Karpas-422 (cell line): ENCODE data around the gene PSMA2. TPM values are rescaled to one million over a fixed set of nuclear protein-coding genes. Genes with fewer than 3 reads are reported as not detected.

Experiments
- DNase-seq: peaks from one replicate; pipeline ENCODE4 v3.0.0-alpha.2; 2015
- H2AFZ ChIP-seq: fragments of 200-600 bp; sonication (generic); 2 replicates; pipeline ENCODE4 v1.6.1; 2014; ENCODE audit warnings: antibody characterized with exemption, low read length, mixed read lengths
- H3K27ac ChIP-seq: fragments of 200-600 bp; sonication (generic); 2 replicates; pipeline ENCODE4 v1.5.1; 2014; ENCODE audit warnings: mild to moderate bottlenecking, low read length, moderate library complexity
- H3K27me3 ChIP-seq: fragments of 200-600 bp; sonication (generic); 2 replicates; pipeline ENCODE4 v1.6.1; 2014; ENCODE audit warnings: low read length, mixed read lengths
- H3K36me3 ChIP-seq: fragments of 200-600 bp; sonication (generic); 2 replicates; pipeline ENCODE4 v1.6.1; 2014; ENCODE audit warnings: low read length, mixed read lengths; ENCODE audit not compliant: insufficient read depth
- H3K4me1 ChIP-seq: fragments of 200-600 bp; sonication (generic); 2 replicates; pipeline ENCODE4 v1.6.1; 2014; ENCODE audit warnings: mild to moderate bottlenecking, low read length, mixed read lengths
- H3K4me2 ChIP-seq: fragments of 200-600 bp; sonication (generic); 2 replicates; pipeline ENCODE4 v1.6.1; 2014; ENCODE audit warnings: low read length, low read depth, mild to moderate bottlenecking; ENCODE audit not compliant: poor library complexity, severe bottlenecking
- H3K4me3 ChIP-seq: fragments of 200-600 bp; sonication (generic); 2 replicates; pipeline ENCODE4 v1.5.1; 2014; ENCODE audit warnings: mild to moderate bottlenecking, antibody characterized with exemption, low read length, mixed read lengths
- H3K79me2 ChIP-seq: fragments of 200-600 bp; sonication (generic); 2 replicates; pipeline ENCODE4 v1.6.1; 2014; ENCODE audit warnings: mild to moderate bottlenecking, low read length, mixed read lengths
- H3K9ac ChIP-seq: fragments of 200-600 bp; sonication (generic); 2 replicates; pipeline ENCODE4 v1.6.0; 2014; ENCODE audit warnings: low read length
- H3K9me2 ChIP-seq: fragments of 200-600 bp; sonication (generic), shearing (Covaris generic); replicated peaks from 2 replicates; pipeline ENCODE4 v1.6.0; 2014; ENCODE audit warnings: mild to moderate bottlenecking, low read length, moderate library complexity; ENCODE audit not compliant: insufficient read depth
- H3K9me3 ChIP-seq: fragments of 300-700, 200-600 bp; sonication (generic); 2 replicates; pipeline ENCODE4 v1.6.1; 2014; ENCODE audit warnings: low read length, mixed read lengths
- H4K20me1 ChIP-seq: fragments of 200-600 bp; sonication (generic); 2 replicates; pipeline ENCODE4 v1.6.1; 2014; ENCODE audit warnings: mild to moderate bottlenecking, antibody characterized with exemption, low read length, low read depth; ENCODE audit not compliant: insufficient read depth
- total RNA-seq: library from RNA; depleted of rRNA; stranded (reverse); fragments of >200 nt; shearing (Covaris generic); gene quantifications from 2 replicates; pipeline ENCODE4 v1.2.3, GENCODE V29; 2014; ENCODE audit warnings: low replicate concordance

The PSMA2 gene
- total RNA-seq, 1 experiment from 2014 or later = 97.1 TPM

- no peak for DNase-seq
- H3K9me2 ChIP-seq = no peaks in the 10 kb centered on the region
Measured at GRCh38 chr7:42922017-42922753, 9.8 kb downstream of the PSMA2 start.

DNA sequence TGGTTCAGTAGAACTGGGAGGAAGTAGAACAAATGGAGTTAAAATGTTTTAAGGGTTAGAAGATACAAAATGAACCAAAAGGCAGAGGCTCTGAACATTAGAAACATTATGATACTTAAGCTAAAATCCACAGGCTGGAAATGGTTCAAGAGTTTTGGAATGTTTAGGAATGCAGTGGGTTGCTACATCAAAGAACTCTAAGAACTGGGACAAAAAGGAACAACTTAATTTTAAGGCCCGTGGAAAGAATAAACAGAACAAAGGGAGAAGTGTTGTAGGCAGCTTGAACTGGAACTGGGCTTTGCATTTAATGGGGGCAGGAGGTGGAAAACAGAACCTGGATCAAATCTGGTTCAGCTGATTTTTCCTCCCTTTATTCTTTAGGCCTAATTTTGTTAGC is 16.6 kb downstream of the PSMA2 start:
- H3K27me3 ChIP-seq = no peaks in the 10 kb centered on the region
- peak overlapping the region; percentile 0; the same call in 1 of the 2 replicates for H3K4me3 ChIP-seq
- H3K9me3 ChIP-seq = no peaks in the 10 kb centered on the region
- H3K4me1 ChIP-seq = peaks cover 41% of the 10 kb centered on the region
- H4K20me1 ChIP-seq = no peaks in the 10 kb centered on the region; the same call in 1 of the 2 replicates
- DNase-seq = no peak
- H2AFZ ChIP-seq = no peak overlapping the region
- H3K9ac ChIP-seq = no peak overlapping the region; the same call in 1 of the 2 replicates
- H3K27ac ChIP-seq = peak overlapping the region; percentile 81
- H3K36me3 ChIP-seq = peaks cover 30% of the 10 kb centered on the region
- peaks cover 12% of the 10 kb centered on the region; the same call in 1 of the 2 replicates for H3K79me2 ChIP-seq
- H3K9me2 ChIP-seq = no peaks in the 10 kb centered on the region
- peak overlapping the region; percentile 33 for H3K4me2 ChIP-seq

More at GRCh38 chr7:42922017-42922753, 9.8 kb downstream of the PSMA2 start:
- H4K20me1 ChIP-seq = no peaks in the 10 kb centered on the region
- H3K9ac ChIP-seq = no peak overlapping the region
- H2AFZ ChIP-seq = no peak overlapping the region
- H3K36me3 ChIP-seq = peaks cover 72% of the 10 kb centered on the region
- no peaks in the 10 kb centered on the region for H3K9me3 ChIP-seq
- H3K4me2 ChIP-seq = no peak overlapping the region
- peaks cover 30% of the 10 kb centered on the region for H3K4me1 ChIP-seq
- H3K79me2 ChIP-seq = peaks cover 58% of the 10 kb centered on the region
- H3K4me3 ChIP-seq = no peak overlapping the region
- no peak overlapping the region for H3K27ac ChIP-seq
- no peaks in the 10 kb centered on the region for H3K27me3 ChIP-seq

GRCh38 chr7:42914421-42915045 is 17.4 kb downstream of the PSMA2 start:
- H3K36me3 ChIP-seq = peaks cover 22% of the 10 kb centered on the region

GRCh38 chr7:42914009-42914408 is 18.0 kb downstream of the PSMA2 start:
- DNase-seq = no peak
- H3K79me2 ChIP-seq = peaks cover 6% of the 10 kb centered on the region; the same call in 1 of the 2 replicates
- peaks cover 41% of the 10 kb centered on the region for H3K4me1 ChIP-seq
- no peak overlapping the region for H3K4me2 ChIP-seq
- H3K36me3 ChIP-seq = peaks cover 17% of the 10 kb centered on the region
- no peaks in the 10 kb centered on the region; the same call in 1 of the 2 replicates for H4K20me1 ChIP-seq
- H3K27ac ChIP-seq = peak overlapping the region; percentile 41
- no peaks in the 10 kb centered on the region for H3K9me3 ChIP-seq
- no peak overlapping the region for H3K9ac ChIP-seq
- H3K4me3 ChIP-seq = no peak overlapping the region
- H3K9me2 ChIP-seq = no peaks in the 10 kb centered on the region
- H2AFZ ChIP-seq = no peak overlapping the region
- H3K27me3 ChIP-seq = no peaks in the 10 kb centered on the region

More at GRCh38 chr7:42914421-42915045, 17.4 kb downstream of the PSMA2 start:
- H3K9me2 ChIP-seq = no peaks in the 10 kb centered on the region
- H3K4me3 ChIP-seq = no peak overlapping the region
- no peak for DNase-seq
- no peak overlapping the region for H3K4me2 ChIP-seq
- no peaks in the 10 kb centered on the region; the same call in 1 of the 2 replicates for H4K20me1 ChIP-seq
- H3K27ac ChIP-seq = peak overlapping the region; percentile 81
- H3K79me2 ChIP-seq = peaks cover 7% of the 10 kb centered on the region; the same call in 1 of the 2 replicates
- no peaks in the 10 kb centered on the region for H3K27me3 ChIP-seq
- no peaks in the 10 kb centered on the region for H3K9me3 ChIP-seq
- H3K9ac ChIP-seq = no peak overlapping the region
- H3K4me1 ChIP-seq = peaks cover 41% of the 10 kb centered on the region
- no peak overlapping the region for H2AFZ ChIP-seq

GRCh38 chr7:42913591-42913990 is 18.4 kb downstream of the PSMA2 start:
- H3K9ac ChIP-seq = no peak overlapping the region
- no peaks in the 10 kb centered on the region; the same call in 1 of the 2 replicates for H4K20me1 ChIP-seq
- no peak for DNase-seq
- H3K9me3 ChIP-seq = no peaks in the 10 kb centered on the region
- peaks cover 17% of the 10 kb centered on the region for H3K36me3 ChIP-seq
- no peak overlapping the region for H2AFZ ChIP-seq
- H3K4me2 ChIP-seq = no peak overlapping the region
- no peaks in the 10 kb centered on the region for H3K27me3 ChIP-seq
- H3K79me2 ChIP-seq = peaks cover 6% of the 10 kb centered on the region; the same call in 1 of the 2 replicates
- H3K4me3 ChIP-seq = no peak overlapping the region
- peak overlapping the region; percentile 41 for H3K27ac ChIP-seq
- no peaks in the 10 kb centered on the region for H3K9me2 ChIP-seq
- peaks cover 41% of the 10 kb centered on the region for H3K4me1 ChIP-seq

DNA sequence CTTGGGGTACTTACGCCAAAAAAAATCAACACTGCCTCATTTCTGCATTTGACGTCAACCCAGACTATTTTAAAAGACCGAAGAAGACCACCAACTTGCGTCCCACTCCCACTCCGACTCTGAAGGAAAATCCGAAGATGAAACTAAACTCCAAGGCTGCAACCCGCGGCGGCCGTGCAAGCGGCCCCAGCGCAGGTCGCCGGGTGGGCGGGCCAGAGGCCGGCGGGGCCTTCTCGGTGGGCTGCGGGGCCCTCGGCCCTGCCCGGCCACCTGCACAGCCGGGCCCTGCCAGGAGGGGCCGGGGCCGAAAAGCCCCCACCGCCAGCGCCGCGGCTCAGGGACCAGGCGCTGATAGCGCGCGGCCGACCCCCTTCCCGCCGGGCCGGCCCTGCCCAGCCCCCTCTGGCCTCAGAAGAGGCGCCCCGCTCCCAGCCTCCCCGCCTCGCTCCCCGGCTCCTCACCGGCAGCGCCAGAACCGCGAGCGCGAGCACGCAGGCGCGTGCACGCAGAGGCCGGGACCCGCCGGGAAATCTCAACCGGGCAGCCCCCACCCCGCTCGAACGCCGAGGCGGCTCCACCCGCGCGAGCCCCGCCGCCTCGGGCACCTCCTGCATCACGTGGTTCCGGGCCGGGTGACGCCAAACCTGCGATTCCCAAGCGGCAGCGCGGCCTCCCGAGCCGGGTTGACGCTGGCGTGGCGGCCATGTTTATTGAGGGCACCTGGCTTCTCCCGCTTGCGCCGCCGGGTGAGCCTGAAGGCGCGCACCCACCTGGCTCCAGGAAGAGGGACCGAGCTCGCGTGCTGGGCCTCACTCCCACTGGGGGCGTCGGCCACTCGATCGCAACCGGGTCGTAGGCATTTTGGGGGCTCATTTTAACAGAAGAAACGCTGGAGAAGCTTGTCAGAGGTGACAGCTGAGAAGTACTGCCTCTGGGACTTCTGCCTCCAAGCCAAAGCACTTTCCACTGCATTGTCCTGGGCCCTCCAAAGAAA is 20.2 kb downstream of the PSMA2 start, which contains the start of gene C7orf25:
Gene C7orf25, minus strand, starts transcription at position 617 of the 994 bp plus-strand sequence. CDS start 1,170 bp downstream, outside the sequence.
- no peaks in the 10 kb centered on the region for H3K9me2 ChIP-seq
- H3K9me3 ChIP-seq = no peaks in the 10 kb centered on the region
- peak within 1 kb of the TSS; percentile 34; the same call in 1 of the 2 replicates for H3K27ac ChIP-seq
- peak within 1 kb of the TSS; percentile 91 for H3K4me2 ChIP-seq
- H3K27me3 ChIP-seq = no peaks in the 10 kb centered on the region
- peak within 1 kb of the TSS; percentile 76 for H3K4me3 ChIP-seq
- H3K9ac ChIP-seq = peak within 1 kb of the TSS; percentile 88
- peak within 1 kb of the TSS; percentile 83 for H2AFZ ChIP-seq
- H3K36me3 ChIP-seq = peaks cover 8% of the 10 kb centered on the region; the same call in 1 of the 2 replicates
- peaks cover 6% of the 10 kb centered on the region; the same call in 1 of the 2 replicates for H3K79me2 ChIP-seq
- DNase-seq = peak; percentile 98
- H4K20me1 ChIP-seq = no peaks in the 10 kb centered on the region; the same call in 1 of the 2 replicates
- peaks cover 36% of the 10 kb centered on the region for H3K4me1 ChIP-seq

- peaks cover 6% of the 10 kb centered on the region; the same call in 1 of the 2 replicates for H3K79me2 ChIP-seq
- no peaks in the 10 kb centered on the region for H3K27me3 ChIP-seq
- H3K36me3 ChIP-seq = no peaks in the 10 kb centered on the region
- no peak overlapping the region for H3K27ac ChIP-seq
- no peak overlapping the region for H2AFZ ChIP-seq
- no peaks in the 10 kb centered on the region for H3K9me2 ChIP-seq
- H3K9ac ChIP-seq = no peak overlapping the region
- H4K20me1 ChIP-seq = no peaks in the 10 kb centered on the region; the same call in 1 of the 2 replicates
- H3K4me3 ChIP-seq = no peak overlapping the region
- DNase-seq = no peak
- H3K4me2 ChIP-seq = peak overlapping the region; percentile 91
- peaks cover 22% of the 10 kb centered on the region for H3K4me1 ChIP-seq
- no peaks in the 10 kb centered on the region for H3K9me3 ChIP-seq
Measured at GRCh38 chr7:42910306-42910705, 21.7 kb downstream of the PSMA2 start.
